Mesothelial cell of epicardium (in vitro differentiated cells): ENCODE data around the gene CSTF3. TPM values are rescaled to one million over a fixed set of nuclear protein-coding genes. Genes with fewer than 3 reads are reported as not detected.
A peak's percentile ranks its signal among the peaks of the same experiment; 100 is the strongest.
"Not testable (repeated sequence)": the region's sequence is repeated elsewhere in the genome, so short reads cannot be mapped to it uniquely, and the experiment has no call there.

Experiments
- DNase-seq, 2 experiments: peaks; one replicate each; pipeline ENCODE4 v3.0.0; 2021; ENCODE audit warnings: low spot score in 2 of 2; ENCODE audit not compliant: unreplicated experiment in 2 of 2
- H3K27ac Mint-ChIP-seq: 2 replicates; pipeline ENCODE4 v1.8.0; 2021; ENCODE audit warnings: mixed read lengths
- H3K27me3 Mint-ChIP-seq: 2 replicates; pipeline ENCODE4 v1.8.0; 2021; ENCODE audit warnings: low read depth, mixed read lengths
- H3K36me3 Mint-ChIP-seq: 2 replicates; pipeline ENCODE4 v1.8.0; 2021; ENCODE audit warnings: mixed read lengths
- H3K4me1 Mint-ChIP-seq: 2 replicates; pipeline ENCODE4 v1.8.0; 2021; ENCODE audit warnings: mixed read lengths
- H3K4me3 Mint-ChIP-seq: 2 replicates; pipeline ENCODE4 v1.8.0; 2021; ENCODE audit warnings: mild to moderate bottlenecking, moderate library complexity, mixed read lengths
- H3K9me3 Mint-ChIP-seq: 2 replicates; pipeline ENCODE4 v1.8.0; 2021; ENCODE audit warnings: mixed read lengths
- CTCF ChIP-seq: fragments of 200-600 bp; sonication (generic); IDR thresholded peaks from one replicate; pipeline ENCODE4 v1.5.0; 2021; ENCODE audit warnings: antibody characterized with exemption; ENCODE audit not compliant: unreplicated experiment
- total RNA-seq: library from RNA; stranded (reverse); gene quantifications from 3 replicates; pipeline ENCODE4 v1.2.1, GENCODE V29; 2021

The CSTF3 gene
- total RNA-seq, 1 donor from 2014 or later = 50.3 TPM

- no peak overlapping the region for H3K4me3 Mint-ChIP-seq
- H3K9me3 Mint-ChIP-seq = peaks cover 8% of the 10 kb centered on the region
- peaks cover 5% of the 10 kb centered on the region for H3K4me1 Mint-ChIP-seq
- no peaks in the 10 kb centered on the region for H3K27me3 Mint-ChIP-seq
- DNase-seq = no peak
- TF ChIP-seq CTCF = no peak
- H3K36me3 Mint-ChIP-seq = no peaks in the 10 kb centered on the region
- H3K27ac Mint-ChIP-seq = no peak overlapping the region
Observed at GRCh38 chr11:33171251-33171650, 10.0 kb upstream of the CSTF3 start.

GRCh38 chr11:33168709-33169200 is 7.5 kb upstream of the CSTF3 start:
- H3K9me3 Mint-ChIP-seq = no peaks in the 10 kb centered on the region
- no peak overlapping the region for H3K4me3 Mint-ChIP-seq

GRCh38 chr11:33162831-33163230 is 1.6 kb upstream of the CSTF3 start:
- Mint-ChIP-seq H3K4me3 (no peak overlapping the region), H3K4me1 (peaks cover 26% of the 10 kb centered on the region), H3K27ac (no peak overlapping the region), H3K27me3 (no peaks in the 10 kb centered on the region), H3K36me3 (peaks cover 7% of the 10 kb centered on the region), H3K9me3 (peaks cover 4% of the 10 kb centered on the region)
- no peak for DNase-seq
- TF ChIP-seq CTCF = no peak

More at GRCh38 chr11:33168709-33169200, 7.5 kb upstream of the CSTF3 start:
- no peak for TF ChIP-seq CTCF
- H3K27me3 Mint-ChIP-seq = no peaks in the 10 kb centered on the region
- no peak for DNase-seq
- no peaks in the 10 kb centered on the region for H3K36me3 Mint-ChIP-seq
- H3K27ac Mint-ChIP-seq = peak overlapping the region; percentile 53
- H3K4me1 Mint-ChIP-seq = peaks cover 5% of the 10 kb centered on the region

- TF ChIP-seq CTCF = no peak
- no peak for DNase-seq
- Mint-ChIP-seq H3K27ac (peak overlapping the region; percentile 99), H3K4me3 (peak overlapping the region; percentile 97), H3K27me3 (no peaks in the 10 kb centered on the region), H3K9me3 (peaks cover 4% of the 10 kb centered on the region), H3K4me1 (peaks cover 36% of the 10 kb centered on the region), H3K36me3 (peaks cover 8% of the 10 kb centered on the region)
Observed at GRCh38 chr11:33160587-33160986, 693 bp downstream of the CSTF3 start.

GRCh38 chr11:33160136-33160535 is 1.1 kb downstream of the CSTF3 start:
- Mint-ChIP-seq H3K9me3 (peaks cover 4% of the 10 kb centered on the region), H3K27me3 (no peaks in the 10 kb centered on the region), H3K4me3 (peak overlapping the region; percentile 97), H3K27ac (peak overlapping the region; percentile 99), H3K36me3 (peaks cover 11% of the 10 kb centered on the region), H3K4me1 (peaks cover 37% of the 10 kb centered on the region)
- DNase-seq = no peak
- no peak for TF ChIP-seq CTCF

- not testable (repeated sequence) for H3K9me3 Mint-ChIP-seq, DNase-seq, H3K27me3 Mint-ChIP-seq
- peaks cover 37% of the 10 kb centered on the region for H3K4me1 Mint-ChIP-seq
- H3K36me3 Mint-ChIP-seq = peaks cover 16% of the 10 kb centered on the region
- H3K27ac Mint-ChIP-seq = peak overlapping the region; percentile 99
- H3K4me3 Mint-ChIP-seq = peak overlapping the region; percentile 97
Observed at GRCh38 chr11:33159378-33159867, 1.9 kb downstream of the CSTF3 start.
